ENCODE measurements around the gene HK3. TPM values are rescaled to one million over a fixed set of nuclear protein-coding genes. Genes with fewer than 3 reads are reported as not detected.

Gene HK3
- total and polyA plus RNA-seq, 4 donors, result 4.3 to 25.5 (median 13.3) TPM

DNA sequence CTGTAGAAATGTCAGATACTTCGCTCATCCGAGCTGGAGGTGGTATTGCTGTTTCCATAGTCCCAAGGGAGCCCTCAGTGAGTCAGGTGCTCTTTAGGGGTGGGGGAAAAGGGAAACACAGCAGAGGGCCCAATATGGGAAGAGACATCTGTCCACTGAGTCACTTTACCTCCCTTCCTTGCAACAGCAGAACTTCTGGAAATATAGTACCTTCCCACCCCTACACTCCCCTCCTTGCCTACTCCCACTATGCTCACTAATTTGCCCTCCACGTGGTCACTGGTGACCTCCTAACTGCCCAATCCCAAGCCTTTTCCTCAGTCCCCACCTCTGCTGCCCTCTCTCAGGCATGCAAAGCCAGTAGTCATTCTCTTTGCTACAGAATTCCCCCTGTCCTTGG lies 1.9 kb downstream of the HK3 start:
- DNase-seq (ENCODE audit: low spot score), result no peak
- Histone ChIP-seq H3K27me3 (ENCODE audit: control insufficient read depth in 4 of 4, insufficient read depth in 4 of 4, low read length in 3 of 4) (no peaks in the 10 kb centered on the region), H3K27ac (ENCODE audit: low read depth in 1 of 2, low read length in 2 of 2) (no peak overlapping the region), H3K36me3 (ENCODE audit: control insufficient read depth in 4 of 4, insufficient read depth in 3 of 4, low read depth in 1 of 4, low read length in 3 of 4) (no peaks in the 10 kb centered on the region), H3K4me3 (ENCODE audit: low read depth in 1 of 3, low read length in 3 of 3) (no peak overlapping the region), H3K9me3 (ENCODE audit: control insufficient read depth in 4 of 4, low read length in 3 of 4) (no peaks in the 10 kb centered on the region), H3K9ac (ENCODE audit: low read depth in 1 of 2, low read length in 2 of 2) (no peak overlapping the region), H3K4me1 (ENCODE audit: control insufficient read depth in 4 of 4, insufficient read depth in 4 of 4, low read length in 3 of 4) (no peaks in the 10 kb centered on the region)
- TF ChIP-seq EGR1 (IDR thresholded peaks at IDR 0.05; ENCODE audit: low read depth in 2 of 2) (no peak), JUND (IDR thresholded peaks at IDR 0.05) (no peak), GABPA (IDR thresholded peaks at IDR 0.05 in 1 of 2, conservative IDR thresholded peaks at IDR 0.05 in 1 of 2) (no peak), HNF4G (IDR thresholded peaks at IDR 0.05) (no peak), RAD21 (IDR thresholded peaks at IDR 0.05) (no peak), YY1 (IDR thresholded peaks at IDR 0.05) (no peak)
- TF ChIP-seq, protein P1, sequence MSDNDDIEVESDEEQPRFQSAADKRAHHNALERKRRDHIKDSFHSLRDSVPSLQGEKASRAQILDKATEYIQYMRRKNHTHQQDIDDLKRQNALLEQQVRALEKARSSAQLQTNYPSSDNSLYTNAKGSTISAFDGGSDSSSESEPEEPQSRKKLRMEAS (IDR thresholded peaks at IDR 0.05), result no peak
- 61% methylated on average over 3 of the region's 3 CpGs for WGBS

DNA sequence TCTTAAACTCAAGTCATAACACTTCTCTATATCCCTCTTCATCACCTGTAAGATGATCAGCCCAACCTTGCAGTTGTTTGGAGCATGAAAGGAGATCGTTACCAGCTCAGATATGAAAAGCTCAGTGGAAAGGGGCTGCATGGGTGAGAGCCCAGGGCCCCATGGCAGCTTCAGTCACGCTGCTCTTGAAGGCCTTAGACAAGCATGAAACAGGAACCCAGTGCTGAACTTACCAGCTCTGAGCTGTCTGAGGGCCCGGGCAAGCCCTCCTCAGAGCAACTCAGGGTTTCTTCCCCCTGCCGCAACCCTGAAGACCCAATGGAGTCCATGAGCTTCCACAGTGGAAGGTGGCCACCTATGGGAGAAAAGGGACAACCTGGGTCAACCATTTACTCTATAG lies 3.3 kb downstream of the HK3 start:
- no peaks in the 10 kb centered on the region for H3K27me3 ChIP-seq (ENCODE audit: control insufficient read depth in 4 of 4, insufficient read depth in 4 of 4, low read length in 3 of 4)
- TF ChIP-seq SP1 (IDR thresholded peaks at IDR 0.05) (no peak), FOXA1 (IDR thresholded peaks at IDR 0.05) (no peak), EGR1 (IDR thresholded peaks at IDR 0.05; ENCODE audit: low read depth in 2 of 2) (no peak), JUND (IDR thresholded peaks at IDR 0.05) (no peak), YY1 (IDR thresholded peaks at IDR 0.05) (no peak), FOXA2 (IDR thresholded peaks at IDR 0.05) (no peak), RAD21 (IDR thresholded peaks at IDR 0.05) (no peak), NR2F2 (IDR thresholded peaks at IDR 0.05) (no peak), HNF4G (IDR thresholded peaks at IDR 0.05) (no peak), HNF4A (conservative IDR thresholded peaks at IDR 0.05) (no peak), GABPA (IDR thresholded peaks at IDR 0.05 in 1 of 2, conservative IDR thresholded peaks at IDR 0.05 in 1 of 2) (no peak), TAF1 (conservative IDR thresholded peaks at IDR 0.05) (no peak), RXRA (IDR thresholded peaks at IDR 0.05) (no peak)
- TF ChIP-seq, protein P2, sequence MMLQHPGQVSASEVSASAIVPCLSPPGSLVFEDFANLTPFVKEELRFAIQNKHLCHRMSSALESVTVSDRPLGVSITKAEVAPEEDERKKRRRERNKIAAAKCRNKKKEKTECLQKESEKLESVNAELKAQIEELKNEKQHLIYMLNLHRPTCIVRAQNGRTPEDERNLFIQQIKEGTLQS (IDR thresholded peaks at IDR 0.05), result no peak
- TF ChIP-seq, protein P3, sequence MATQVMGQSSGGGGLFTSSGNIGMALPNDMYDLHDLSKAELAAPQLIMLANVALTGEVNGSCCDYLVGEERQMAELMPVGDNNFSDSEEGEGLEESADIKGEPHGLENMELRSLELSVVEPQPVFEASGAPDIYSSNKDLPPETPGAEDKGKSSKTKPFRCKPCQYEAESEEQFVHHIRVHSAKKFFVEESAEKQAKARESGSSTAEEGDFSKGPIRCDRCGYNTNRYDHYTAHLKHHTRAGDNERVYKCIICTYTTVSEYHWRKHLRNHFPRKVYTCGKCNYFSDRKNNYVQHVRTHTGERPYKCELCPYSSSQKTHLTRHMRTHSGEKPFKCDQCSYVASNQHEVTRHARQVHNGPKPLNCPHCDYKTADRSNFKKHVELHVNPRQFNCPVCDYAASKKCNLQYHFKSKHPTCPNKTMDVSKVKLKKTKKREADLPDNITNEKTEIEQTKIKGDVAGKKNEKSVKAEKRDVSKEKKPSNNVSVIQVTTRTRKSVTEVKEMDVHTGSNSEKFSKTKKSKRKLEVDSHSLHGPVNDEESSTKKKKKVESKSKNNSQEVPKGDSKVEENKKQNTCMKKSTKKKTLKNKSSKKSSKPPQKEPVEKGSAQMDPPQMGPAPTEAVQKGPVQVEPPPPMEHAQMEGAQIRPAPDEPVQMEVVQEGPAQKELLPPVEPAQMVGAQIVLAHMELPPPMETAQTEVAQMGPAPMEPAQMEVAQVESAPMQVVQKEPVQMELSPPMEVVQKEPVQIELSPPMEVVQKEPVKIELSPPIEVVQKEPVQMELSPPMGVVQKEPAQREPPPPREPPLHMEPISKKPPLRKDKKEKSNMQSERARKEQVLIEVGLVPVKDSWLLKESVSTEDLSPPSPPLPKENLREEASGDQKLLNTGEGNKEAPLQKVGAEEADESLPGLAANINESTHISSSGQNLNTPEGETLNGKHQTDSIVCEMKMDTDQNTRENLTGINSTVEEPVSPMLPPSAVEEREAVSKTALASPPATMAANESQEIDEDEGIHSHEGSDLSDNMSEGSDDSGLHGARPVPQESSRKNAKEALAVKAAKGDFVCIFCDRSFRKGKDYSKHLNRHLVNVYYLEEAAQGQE (IDR thresholded peaks at IDR 0.05), result no peak
- TF ChIP-seq, protein P4, sequence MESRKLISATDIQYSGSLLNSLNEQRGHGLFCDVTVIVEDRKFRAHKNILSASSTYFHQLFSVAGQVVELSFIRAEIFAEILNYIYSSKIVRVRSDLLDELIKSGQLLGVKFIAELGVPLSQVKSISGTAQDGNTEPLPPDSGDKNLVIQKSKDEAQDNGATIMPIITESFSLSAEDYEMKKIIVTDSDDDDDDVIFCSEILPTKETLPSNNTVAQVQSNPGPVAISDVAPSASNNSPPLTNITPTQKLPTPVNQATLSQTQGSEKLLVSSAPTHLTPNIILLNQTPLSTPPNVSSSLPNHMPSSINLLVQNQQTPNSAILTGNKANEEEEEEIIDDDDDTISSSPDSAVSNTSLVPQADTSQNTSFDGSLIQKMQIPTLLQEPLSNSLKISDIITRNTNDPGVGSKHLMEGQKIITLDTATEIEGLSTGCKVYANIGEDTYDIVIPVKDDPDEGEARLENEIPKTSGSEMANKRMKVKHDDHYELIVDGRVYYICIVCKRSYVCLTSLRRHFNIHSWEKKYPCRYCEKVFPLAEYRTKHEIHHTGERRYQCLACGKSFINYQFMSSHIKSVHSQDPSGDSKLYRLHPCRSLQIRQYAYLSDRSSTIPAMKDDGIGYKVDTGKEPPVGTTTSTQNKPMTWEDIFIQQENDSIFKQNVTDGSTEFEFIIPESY (IDR thresholded peaks at IDR 0.05), result no peak
- TF ChIP-seq, protein P5, sequence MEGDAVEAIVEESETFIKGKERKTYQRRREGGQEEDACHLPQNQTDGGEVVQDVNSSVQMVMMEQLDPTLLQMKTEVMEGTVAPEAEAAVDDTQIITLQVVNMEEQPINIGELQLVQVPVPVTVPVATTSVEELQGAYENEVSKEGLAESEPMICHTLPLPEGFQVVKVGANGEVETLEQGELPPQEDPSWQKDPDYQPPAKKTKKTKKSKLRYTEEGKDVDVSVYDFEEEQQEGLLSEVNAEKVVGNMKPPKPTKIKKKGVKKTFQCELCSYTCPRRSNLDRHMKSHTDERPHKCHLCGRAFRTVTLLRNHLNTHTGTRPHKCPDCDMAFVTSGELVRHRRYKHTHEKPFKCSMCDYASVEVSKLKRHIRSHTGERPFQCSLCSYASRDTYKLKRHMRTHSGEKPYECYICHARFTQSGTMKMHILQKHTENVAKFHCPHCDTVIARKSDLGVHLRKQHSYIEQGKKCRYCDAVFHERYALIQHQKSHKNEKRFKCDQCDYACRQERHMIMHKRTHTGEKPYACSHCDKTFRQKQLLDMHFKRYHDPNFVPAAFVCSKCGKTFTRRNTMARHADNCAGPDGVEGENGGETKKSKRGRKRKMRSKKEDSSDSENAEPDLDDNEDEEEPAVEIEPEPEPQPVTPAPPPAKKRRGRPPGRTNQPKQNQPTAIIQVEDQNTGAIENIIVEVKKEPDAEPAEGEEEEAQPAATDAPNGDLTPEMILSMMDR (IDR thresholded peaks at IDR 0.05; ENCODE audit: low read depth, low read length, missing input control), result no peak
- TF ChIP-seq, protein P1 (IDR thresholded peaks at IDR 0.05), result no peak
- no peak overlapping the region for H3K9ac ChIP-seq (ENCODE audit: low read depth in 1 of 2, low read length in 2 of 2)
- H3K4me1 ChIP-seq (ENCODE audit: control insufficient read depth in 4 of 4, insufficient read depth in 4 of 4, low read length in 3 of 4), result no peaks in the 10 kb centered on the region
- 87% methylated on average over 4 of the region's 4 CpGs for WGBS
- H3K9me3 ChIP-seq (ENCODE audit: control insufficient read depth in 4 of 4, low read length in 3 of 4), result no peaks in the 10 kb centered on the region
- DNase-seq (ENCODE audit: low spot score), result no peak
- no peaks in the 10 kb centered on the region for H3K36me3 ChIP-seq (ENCODE audit: control insufficient read depth in 4 of 4, insufficient read depth in 3 of 4, low read depth in 1 of 4, low read length in 3 of 4)
- no peak overlapping the region for H3K4me3 ChIP-seq (ENCODE audit: low read depth in 1 of 3, low read length in 3 of 3)
- H3K27ac ChIP-seq (ENCODE audit: low read depth in 1 of 2, low read length in 2 of 2), result no peak overlapping the region

Data from liver (tissue), 9 donors.